Body of pancreas (tissue), 4 donors: ENCODE measurements around the gene PROKR2. TPM values are rescaled to one million over a fixed set of nuclear protein-coding genes. Genes with fewer than 3 reads are reported as not detected.

Experiments used
- ATAC-seq: fragments of 150-250 bp; one replicate; pipeline ENCODE4 v1.9.1; 2016
- DNase-seq, 4 donors: peaks; one replicate each; pipeline ENCODE4 v3.0.0-alpha.2; 2019
- H3K27ac ChIP-seq, 4 donors: fragments of 200-600 bp; sonication (generic); 1 replicate in 3 of 4; 2 replicates in 1 of 4; pipeline versions ENCODE4 v1.5.1 to v1.6.1; 2016 to 2019; ENCODE audit warnings: mild to moderate bottlenecking in 1 of 4, mixed read lengths in 1 of 4, moderate library complexity in 1 of 4
- H3K27me3 ChIP-seq, 2 donors: fragments of 200-600 bp; sonication (generic); one replicate each; pipeline ENCODE4 v1.6.0; 2016; ENCODE audit warnings: mild to moderate bottlenecking in 1 of 2
- H3K36me3 ChIP-seq, 2 donors: fragments of 200-600 bp; sonication (generic); replicated peaks in 1 of 2; 2 replicates each; pipeline ENCODE4 v1.5.1; 2016; ENCODE audit warnings: low read depth in 2 of 2; ENCODE audit not compliant: insufficient read depth in 1 of 2
- H3K4me1 ChIP-seq: fragments of 200-600 bp; sonication (generic); one replicate; pipeline ENCODE4 v1.6.0; 2016
- H3K4me3 ChIP-seq, 2 donors: fragments of 200-600 bp; sonication (generic); 1 replicate in 1 of 2; 2 replicates in 1 of 2; pipeline ENCODE4 v1.5.1; 2016 to 2019
- H3K9me3 ChIP-seq, 3 donors: fragments of 200-600 bp; sonication (generic); 1 replicate in 2 of 3; 2 replicates in 1 of 3; pipeline ENCODE4 v1.5.1; 2016
- CTCF ChIP-seq, 7 experiments: fragments of 450-650 bp in 4 of 7; fragments of 200-600 bp in 3 of 7; sonication (generic) in 3 of 7; IDR thresholded peaks; one replicate each; pipeline ENCODE4 v1.5.1; 2016 to 2019; ENCODE audit warnings: antibody characterized with exemption in 7 of 7
- POLR2A ChIP-seq, 3 donors: fragments of 450-650 bp; IDR thresholded peaks; one replicate each; pipeline ENCODE4 v1.6.1; 2016; ENCODE audit warnings: antibody characterized with exemption in 3 of 3, mild to moderate bottlenecking in 2 of 3
- WGBS, 2 donors: methylation state at CpG; one replicate each; pipeline ENCODE4 v1.1.5; 2017; 5-methylcytosine and 5-hydroxymethylcytosine counted together
- intact Hi-C: fragments of 100-400 bp; cut with DNase I; formaldehyde crosslinking; loops from one replicate; pipeline ENCODE4 v1.15.1; 2023
- total RNA-seq, 2 donors: library from RNA; depleted of rRNA; stranded (reverse); fragments of >200 nt; gene quantifications; one replicate each; pipeline ENCODE4 v1.1.0, GENCODE V29; 2016

PROKR2 gene
- total RNA-seq, 2 donors from 2014 or later = not detected

GRCh38 chr20:5361176-5361575 is 44.4 kb upstream of the PROKR2 start:
- Histone ChIP-seq H3K9me3 (peaks cover 0 to 12% (median 0%) of the 10 kb centered on the region in 3 donors), H3K4me1 (no peaks in the 10 kb centered on the region), H3K27me3 (no peaks in the 10 kb centered on the region), H3K27ac (no peak overlapping the region), H3K4me3 (no peak overlapping the region), H3K36me3 (no peaks in the 10 kb centered on the region)
- DNase-seq (no peak), ATAC-seq (no peak)
- WGBS, 2 donors = 33 to 43% methylated on average over 4 of the region's 4 CpGs
- no peak for TF ChIP-seq CTCF (IDR thresholded peaks at IDR 0.05)
- TF ChIP-seq POLR2A (IDR thresholded peaks at IDR 0.05) = no peak
- intact Hi-C loops = no loop called here

GRCh38 chr20:5357946-5358345 is 41.2 kb upstream of the PROKR2 start:
- 49 to 51% methylated on average over 2 of the region's 2 CpGs for WGBS, 2 donors
- Histone ChIP-seq H3K9me3 (peaks cover 0 to 7% (median 0%) of the 10 kb centered on the region in 3 donors), H3K4me3 (no peak overlapping the region), H3K4me1 (no peaks in the 10 kb centered on the region), H3K27ac (no peak overlapping the region), H3K27me3 (no peaks in the 10 kb centered on the region), H3K36me3 (no peaks in the 10 kb centered on the region)
- TF ChIP-seq POLR2A (IDR thresholded peaks at IDR 0.05) = no peak
- TF ChIP-seq CTCF (IDR thresholded peaks at IDR 0.05) = no peak
- no peak for DNase-seq
- intact Hi-C loops = no loop called here
- ATAC-seq = no peak

GRCh38 chr20:5356941-5357340 is 40.2 kb upstream of the PROKR2 start:
- Histone ChIP-seq H3K27ac (no peak overlapping the region), H3K9me3 (peaks cover 0 to 7% (median 0%) of the 10 kb centered on the region in 3 donors), H3K4me1 (no peaks in the 10 kb centered on the region), H3K36me3 (no peaks in the 10 kb centered on the region), H3K4me3 (no peak overlapping the region), H3K27me3 (no peaks in the 10 kb centered on the region)
- WGBS, 2 donors = 60 to 66% methylated on average over 4 of the region's 4 CpGs
- DNase-seq (no peak), ATAC-seq (no peak)
- TF ChIP-seq CTCF (IDR thresholded peaks at IDR 0.05) (no peak), POLR2A (IDR thresholded peaks at IDR 0.05) (no peak)
- intact Hi-C loops = no loop called here

GRCh38 chr20:5354901-5355300 is 38.1 kb upstream of the PROKR2 start:
- no peaks in the 10 kb centered on the region for H3K27me3 ChIP-seq
- H3K4me1 ChIP-seq = no peaks in the 10 kb centered on the region
- intact Hi-C loops = no loop called here
- no peak for DNase-seq
- H3K4me3 ChIP-seq = no peak overlapping the region
- TF ChIP-seq POLR2A (IDR thresholded peaks at IDR 0.05) (no peak), CTCF (IDR thresholded peaks at IDR 0.05) (no peak)
- 58 to 92% methylated on average over 2 of the region's 2 CpGs for WGBS, 2 donors
- no peak overlapping the region for H3K27ac ChIP-seq
- no peaks in the 10 kb centered on the region for H3K36me3 ChIP-seq
- no peak for ATAC-seq
- no peaks in the 10 kb centered on the region for H3K9me3 ChIP-seq

GRCh38 chr20:5353624-5354496 is 37.1 kb upstream of the PROKR2 start:
- intact Hi-C loops = no loop called here
- Histone ChIP-seq H3K9me3 (no peaks in the 10 kb centered on the region), H3K4me3 (no peak overlapping the region), H3K27me3 (no peaks in the 10 kb centered on the region), H3K36me3 (no peaks in the 10 kb centered on the region), H3K27ac (no peak overlapping the region), H3K4me1 (no peaks in the 10 kb centered on the region)
- WGBS, 2 donors = 46 to 48% methylated on average over 4 of the region's 4 CpGs
- DNase-seq (no peak), ATAC-seq (no peak)
- TF ChIP-seq CTCF (IDR thresholded peaks at IDR 0.05) (no peak), POLR2A (IDR thresholded peaks at IDR 0.05) (no peak)
